ENCODE results near the gene SLC10A7. TPM values are rescaled to one million over a fixed set of nuclear protein-coding genes. Genes with fewer than 3 reads are reported as not detected.

SLC10A7 gene
- total RNA-seq, 2 donors from 2014 or later: 4.0 to 5.2 TPM

- TF ChIP-seq CTCF (IDR thresholded peaks at IDR 0.05): no peak
- no peaks in the 10 kb centered on the region for H3K36me3 ChIP-seq
- H3K4me1 ChIP-seq: no peaks in the 10 kb centered on the region
- H3K4me3 ChIP-seq: no peak overlapping the region
- DNase-seq (ENCODE audit: low spot score): no peak
- H3K27ac ChIP-seq: no peak overlapping the region
- no peaks in the 10 kb centered on the region for H3K9me3 ChIP-seq
- no peaks in the 10 kb centered on the region for H3K27me3 ChIP-seq
Observed at GRCh38 chr4:146308951-146309350, 212.8 kb downstream of the SLC10A7 start.

GRCh38 chr4:146302822-146303221 lies 218.9 kb downstream of the SLC10A7 start:
- no peaks in the 10 kb centered on the region for H3K36me3 ChIP-seq
- TF ChIP-seq CTCF (IDR thresholded peaks at IDR 0.05): no peak
- no peak overlapping the region for H3K27ac ChIP-seq
- no peaks in the 10 kb centered on the region for H3K4me1 ChIP-seq
- no peaks in the 10 kb centered on the region for H3K27me3 ChIP-seq
- H3K4me3 ChIP-seq: no peak overlapping the region
- DNase-seq (ENCODE audit: low spot score): no peak
- H3K9me3 ChIP-seq: no peaks in the 10 kb centered on the region

- no peaks in the 10 kb centered on the region for H3K27me3 ChIP-seq
- DNase-seq (ENCODE audit: low spot score): no peak
- H3K9me3 ChIP-seq: no peaks in the 10 kb centered on the region
- no peaks in the 10 kb centered on the region for H3K36me3 ChIP-seq
- no peaks in the 10 kb centered on the region for H3K4me1 ChIP-seq
- TF ChIP-seq CTCF (IDR thresholded peaks at IDR 0.05): no peak
- H3K4me3 ChIP-seq: no peak overlapping the region
- H3K27ac ChIP-seq: no peak overlapping the region
Observed at GRCh38 chr4:146299607-146300006, 222.1 kb downstream of the SLC10A7 start.

DNA sequence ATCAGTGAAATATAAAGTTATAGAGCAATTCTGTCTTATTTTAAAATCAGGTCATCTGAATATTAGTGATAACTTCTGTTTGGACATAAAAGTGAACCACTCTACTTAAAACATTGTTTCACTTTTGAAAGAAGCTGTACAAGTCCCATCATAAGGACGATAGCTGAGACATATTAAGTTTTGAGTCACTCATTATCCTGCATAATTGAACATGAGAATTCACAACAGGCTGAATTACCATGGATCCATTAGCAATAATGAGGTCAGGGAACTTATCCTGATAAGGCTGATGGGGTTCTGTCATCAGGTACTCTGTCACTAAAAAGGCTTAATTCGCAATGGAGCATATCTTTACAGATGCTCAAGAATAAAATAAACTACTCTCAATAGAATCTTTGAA lies 227.0 kb downstream of the SLC10A7 start:
- Histone ChIP-seq H3K9me3 (no peaks in the 10 kb centered on the region), H3K4me3 (no peak overlapping the region), H3K27ac (no peak overlapping the region), H3K27me3 (no peaks in the 10 kb centered on the region), H3K36me3 (no peaks in the 10 kb centered on the region), H3K4me1 (no peaks in the 10 kb centered on the region)
- DNase-seq (ENCODE audit: low spot score): no peak
- no peak for TF ChIP-seq CTCF (IDR thresholded peaks at IDR 0.05)

GRCh38 chr4:146292508-146292907 lies 229.2 kb downstream of the SLC10A7 start:
- Histone ChIP-seq H3K4me3 (no peak overlapping the region), H3K36me3 (no peaks in the 10 kb centered on the region), H3K4me1 (no peaks in the 10 kb centered on the region), H3K27me3 (no peaks in the 10 kb centered on the region), H3K9me3 (no peaks in the 10 kb centered on the region), H3K27ac (no peak overlapping the region)
- no peak for TF ChIP-seq CTCF (IDR thresholded peaks at IDR 0.05)
- DNase-seq (ENCODE audit: low spot score): no peak

DNA sequence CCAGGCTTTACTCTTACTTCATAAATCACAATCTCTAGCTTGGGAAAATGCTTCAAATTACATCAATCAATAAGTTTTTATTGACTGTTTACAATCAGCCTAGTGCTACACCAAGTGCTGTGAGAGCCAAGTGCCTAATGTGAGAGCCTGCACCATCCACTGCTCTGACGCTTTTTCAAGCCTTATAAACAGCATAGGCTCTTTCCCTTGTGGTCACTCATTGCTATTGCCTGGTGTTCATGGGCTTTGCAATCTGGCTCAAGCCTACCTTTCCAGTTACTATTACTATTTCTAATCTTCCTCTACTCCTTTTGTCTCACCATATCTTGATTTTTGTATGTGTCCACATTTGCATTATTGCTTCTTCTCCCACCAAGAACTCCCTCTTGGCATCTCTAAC lies 230.4 kb downstream of the SLC10A7 start:
- DNase-seq (ENCODE audit: low spot score): no peak
- TF ChIP-seq CTCF (IDR thresholded peaks at IDR 0.05): no peak
- no peaks in the 10 kb centered on the region for H3K36me3 ChIP-seq
- H3K27ac ChIP-seq: no peak overlapping the region
- H3K9me3 ChIP-seq: no peaks in the 10 kb centered on the region
- no peak overlapping the region for H3K4me3 ChIP-seq
- no peaks in the 10 kb centered on the region for H3K27me3 ChIP-seq
- H3K4me1 ChIP-seq: no peaks in the 10 kb centered on the region

All from right atrium auricular region (tissue), 2 donors.